Endothelial cell of umbilical vein (primary cell): ENCODE data around the gene NR2C2.

ENCODE experiments used
- CTCF ChIP-seq, 2 donors: IDR thresholded peaks; 1 replicate in 1 of 2; 2 replicates in 1 of 2; pipeline ENCODE4 v1.5.1; 2011; ENCODE audit warnings: low read length in 2 of 2, mild to moderate bottlenecking in 2 of 2, moderate library complexity in 2 of 2, control low read depth in 1 of 2, inconsistent platforms in 1 of 2, low read depth in 1 of 2; ENCODE audit not compliant: insufficient read depth in 1 of 2; ENCODE audit errors: extremely low read depth in 1 of 2
- EZH2 ChIP-seq: IDR thresholded peaks from 2 replicates; pipeline ENCODE4 v1.6.1; 2012; ENCODE audit warnings: borderline replicate concordance, low read depth, mild to moderate bottlenecking, moderate library complexity, low read length, inconsistent platforms; ENCODE audit not compliant: severe bottlenecking
- MYC ChIP-seq: IDR thresholded peaks from one replicate; pipeline ENCODE4 v1.6.1; 2011; ENCODE audit warnings: mild to moderate bottlenecking, low read depth, low read length
- POLR2A ChIP-seq: IDR thresholded peaks from 2 replicates; pipeline ENCODE4 v1.6.1; 2012; ENCODE audit warnings: low read depth, mild to moderate bottlenecking, control low read depth, low read length
- POLR2AphosphoS5 ChIP-seq: IDR thresholded peaks from 2 replicates; pipeline ENCODE4 v1.6.1; 2012; ENCODE audit warnings: low read depth, mild to moderate bottlenecking, control low read depth, low read length, moderate library complexity; ENCODE audit not compliant: insufficient read depth
- TF ChIP-seq, protein P1 (sequence below): IDR thresholded peaks from 2 replicates; pipeline ENCODE4 v1.6.1; 2011; ENCODE audit not compliant: insufficient read depth, insufficient read length

- no peak for TF ChIP-seq CTCF (IDR thresholded peaks at IDR 0.05; ENCODE audit: extremely low read depth in 1 of 2, insufficient read depth in 1 of 2, low read depth in 1 of 2, low read length in 2 of 2)
- TF ChIP-seq, protein P1, sequence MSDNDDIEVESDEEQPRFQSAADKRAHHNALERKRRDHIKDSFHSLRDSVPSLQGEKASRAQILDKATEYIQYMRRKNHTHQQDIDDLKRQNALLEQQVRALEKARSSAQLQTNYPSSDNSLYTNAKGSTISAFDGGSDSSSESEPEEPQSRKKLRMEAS = no peak
- TF ChIP-seq MYC = no peak
- TF ChIP-seq EZH2 = no peak
- no peak for TF ChIP-seq POLR2AphosphoS5
- no peak for TF ChIP-seq POLR2A
Measured at GRCh38 chr3:14959359-14959943, 12.1 kb downstream of the NR2C2 start.
